BE2C (cell line): ENCODE results near the gene FSTL4.

ENCODE experiments used
- DNase-seq: peaks from one replicate; pipeline ENCODE4 v3.0.0-alpha.2; 2020
- H3K27me3 ChIP-seq: fragments of 250-450 bp; sonication (Bioruptor Pico); 2 replicates; pipeline ENCODE4 v1.5.1; 2020; ENCODE audit warnings: mild to moderate bottlenecking
- H3K36me3 ChIP-seq: fragments of 250-450 bp; sonication (Bioruptor Pico); 2 replicates; pipeline ENCODE4 v1.5.1; 2020; ENCODE audit warnings: mild to moderate bottlenecking
- H3K4me1 ChIP-seq: fragments of 250-450 bp; sonication (Bioruptor Pico); 2 replicates; pipeline ENCODE4 v1.5.1; 2020
- H3K4me3 ChIP-seq: 2 replicates; pipeline ENCODE4 v1.5.1; 2011; ENCODE audit warnings: low read depth, low read length
- H3K9me3 ChIP-seq: fragments of 250-450 bp; sonication (Bioruptor Pico); 2 replicates; pipeline ENCODE4 v1.5.1; 2020
- TF ChIP-seq, protein P1 (sequence below): IDR thresholded peaks from 2 replicates; pipeline ENCODE4 v1.5.1; 2012; ENCODE audit warnings: mild to moderate bottlenecking, low read depth, low read length

FSTL4 gene

DNA sequence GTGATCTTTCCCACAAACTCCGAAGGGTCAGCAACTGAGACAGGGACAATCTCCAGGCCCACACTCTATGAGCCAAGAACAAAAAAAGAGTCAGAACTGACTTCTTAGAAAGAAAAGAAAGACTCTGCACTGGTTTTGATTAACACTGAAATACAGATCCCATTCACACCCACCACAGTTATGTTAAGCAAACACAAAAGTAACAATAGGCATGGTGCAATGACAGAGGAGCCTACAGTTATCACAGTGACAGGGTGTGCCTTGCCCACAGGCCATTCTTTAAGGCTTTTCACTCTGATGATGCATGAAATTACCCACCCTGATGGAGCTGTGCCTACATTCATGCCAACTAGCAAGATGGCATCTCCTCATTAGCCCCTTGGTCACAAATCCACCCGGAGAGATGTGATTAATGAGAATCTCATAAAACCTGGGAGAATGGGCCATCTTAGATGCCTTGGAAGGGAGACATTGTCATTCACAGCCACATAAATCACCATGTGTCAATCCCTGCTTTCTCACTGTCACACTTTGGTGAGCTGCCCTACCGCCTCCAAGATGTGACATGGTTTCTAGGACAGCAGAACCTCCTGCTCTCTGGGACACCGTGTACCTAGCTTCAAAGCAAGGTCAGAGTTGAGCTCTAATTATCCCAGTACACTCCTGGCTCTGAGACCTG, 27.6 kb upstream of the FSTL4 start:
- H3K9me3 ChIP-seq = no peaks in the 10 kb centered on the region
- H3K27me3 ChIP-seq = no peaks in the 10 kb centered on the region
- no peak overlapping the region for H3K4me3 ChIP-seq
- no peaks in the 10 kb centered on the region for H3K36me3 ChIP-seq
- no peak for DNase-seq
- TF ChIP-seq, protein P1, sequence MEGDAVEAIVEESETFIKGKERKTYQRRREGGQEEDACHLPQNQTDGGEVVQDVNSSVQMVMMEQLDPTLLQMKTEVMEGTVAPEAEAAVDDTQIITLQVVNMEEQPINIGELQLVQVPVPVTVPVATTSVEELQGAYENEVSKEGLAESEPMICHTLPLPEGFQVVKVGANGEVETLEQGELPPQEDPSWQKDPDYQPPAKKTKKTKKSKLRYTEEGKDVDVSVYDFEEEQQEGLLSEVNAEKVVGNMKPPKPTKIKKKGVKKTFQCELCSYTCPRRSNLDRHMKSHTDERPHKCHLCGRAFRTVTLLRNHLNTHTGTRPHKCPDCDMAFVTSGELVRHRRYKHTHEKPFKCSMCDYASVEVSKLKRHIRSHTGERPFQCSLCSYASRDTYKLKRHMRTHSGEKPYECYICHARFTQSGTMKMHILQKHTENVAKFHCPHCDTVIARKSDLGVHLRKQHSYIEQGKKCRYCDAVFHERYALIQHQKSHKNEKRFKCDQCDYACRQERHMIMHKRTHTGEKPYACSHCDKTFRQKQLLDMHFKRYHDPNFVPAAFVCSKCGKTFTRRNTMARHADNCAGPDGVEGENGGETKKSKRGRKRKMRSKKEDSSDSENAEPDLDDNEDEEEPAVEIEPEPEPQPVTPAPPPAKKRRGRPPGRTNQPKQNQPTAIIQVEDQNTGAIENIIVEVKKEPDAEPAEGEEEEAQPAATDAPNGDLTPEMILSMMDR = no peak
- H3K4me1 ChIP-seq = no peaks in the 10 kb centered on the region

DNA sequence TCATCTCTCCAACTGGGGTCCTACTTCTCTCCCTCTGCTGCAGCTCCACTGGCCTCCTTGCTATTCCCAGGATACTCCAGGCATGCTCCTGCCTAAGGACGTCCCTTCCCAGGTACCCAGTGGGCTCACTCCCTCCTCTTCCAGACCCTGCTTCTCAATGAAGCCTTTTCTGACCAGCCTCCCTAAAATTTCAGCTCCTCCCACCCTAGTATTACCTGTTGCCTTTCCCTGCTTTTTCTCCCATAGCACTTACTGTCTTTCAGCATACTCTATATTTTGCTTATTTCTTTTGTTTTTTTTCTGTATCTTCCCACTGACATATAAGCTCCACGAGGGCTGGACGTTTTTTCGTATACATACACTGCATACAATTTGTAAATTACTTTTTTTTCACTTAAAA, 26.1 kb upstream of the FSTL4 start:
- Histone ChIP-seq H3K4me3 (no peak overlapping the region), H3K27me3 (no peaks in the 10 kb centered on the region), H3K9me3 (no peaks in the 10 kb centered on the region), H3K4me1 (no peaks in the 10 kb centered on the region), H3K36me3 (no peaks in the 10 kb centered on the region)
- DNase-seq = no peak
- TF ChIP-seq, protein P1 = no peak

DNA sequence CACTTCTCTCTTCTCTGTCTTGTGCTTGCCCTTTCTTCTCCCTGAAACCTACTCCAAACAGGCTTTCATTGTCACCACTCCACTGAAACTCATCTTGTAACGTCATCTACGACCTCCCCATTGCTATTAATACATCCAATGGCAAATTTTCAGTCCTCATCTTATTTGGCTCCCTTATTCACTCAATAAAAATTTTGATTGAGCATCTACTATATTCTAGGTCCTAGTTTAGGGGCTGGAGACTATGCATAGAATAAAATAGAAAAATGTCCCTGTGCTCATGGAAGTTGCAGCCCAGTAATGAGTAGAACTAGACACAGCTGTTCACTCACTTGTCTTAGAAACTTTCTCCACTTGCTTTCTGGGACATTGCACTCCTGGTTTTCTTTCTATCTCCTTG, 24.9 kb upstream of the FSTL4 start:
- Histone ChIP-seq H3K4me3 (no peak overlapping the region), H3K27me3 (no peaks in the 10 kb centered on the region), H3K9me3 (no peaks in the 10 kb centered on the region), H3K36me3 (no peaks in the 10 kb centered on the region), H3K4me1 (no peaks in the 10 kb centered on the region)
- no peak for DNase-seq
- TF ChIP-seq, protein P1 = no peak

DNA sequence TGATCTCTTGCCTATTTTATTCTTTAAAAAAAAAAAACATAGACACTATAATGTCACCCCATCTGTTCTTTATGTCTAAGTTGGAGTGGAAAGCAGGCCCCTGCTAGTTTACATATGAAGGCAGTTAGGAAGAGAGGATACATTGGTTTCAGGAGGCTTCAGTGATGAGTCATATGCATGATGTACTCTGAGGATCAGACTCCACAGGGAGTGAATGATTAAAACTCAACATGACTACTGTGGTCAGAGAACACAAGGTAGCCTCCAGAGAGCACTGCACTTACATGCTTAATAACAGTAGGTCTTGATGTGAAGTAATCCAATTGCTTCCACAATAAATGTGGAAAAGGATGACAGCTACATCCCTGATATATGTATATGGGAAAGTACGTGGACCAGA, 22.7 kb upstream of the FSTL4 start:
- Histone ChIP-seq H3K27me3 (no peaks in the 10 kb centered on the region), H3K9me3 (no peaks in the 10 kb centered on the region), H3K4me3 (no peak overlapping the region), H3K4me1 (no peaks in the 10 kb centered on the region), H3K36me3 (no peaks in the 10 kb centered on the region)
- no peak for DNase-seq
- TF ChIP-seq, protein P1 = no peak

DNA sequence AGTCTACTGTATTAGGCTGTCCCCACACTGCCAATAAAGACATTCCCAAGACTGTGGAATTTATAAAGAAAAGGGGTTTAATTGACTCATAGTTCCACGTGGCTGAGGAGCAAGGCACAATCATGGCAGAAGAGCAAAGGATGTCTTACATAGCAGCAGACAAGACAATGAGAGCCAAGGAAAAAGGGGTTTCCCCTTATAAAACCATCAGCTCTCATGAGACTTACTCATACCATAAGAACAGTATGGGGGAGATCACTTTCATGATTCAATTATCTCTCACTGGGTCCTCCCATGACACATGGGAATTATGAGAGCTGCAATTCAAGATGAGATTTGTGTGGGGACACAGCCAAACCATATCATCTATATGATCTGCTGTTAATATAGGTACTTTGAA, 14.8 kb upstream of the FSTL4 start:
- no peaks in the 10 kb centered on the region for H3K9me3 ChIP-seq
- TF ChIP-seq, protein P1 = no peak
- H3K4me1 ChIP-seq = no peaks in the 10 kb centered on the region
- H3K36me3 ChIP-seq = no peaks in the 10 kb centered on the region
- H3K27me3 ChIP-seq = no peaks in the 10 kb centered on the region
- no peak overlapping the region for H3K4me3 ChIP-seq
- DNase-seq = no peak

DNA sequence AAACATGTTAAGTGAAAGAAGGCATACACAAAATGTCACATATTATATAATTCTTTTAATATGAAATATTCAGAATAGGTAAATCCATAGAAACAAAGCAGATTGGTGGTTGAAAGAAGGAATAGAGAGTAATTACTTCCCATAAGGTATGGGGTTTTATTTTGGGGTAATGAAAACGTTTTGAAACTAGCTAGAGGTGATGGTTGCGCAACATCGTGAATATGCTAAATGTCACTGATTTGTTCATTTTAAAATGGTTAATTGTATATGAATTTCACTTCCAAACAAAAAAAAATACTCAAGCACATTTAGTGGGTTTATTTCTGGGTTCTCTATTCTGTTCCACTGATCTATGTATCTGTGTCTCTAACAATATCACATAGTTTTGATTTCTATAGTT, 12.0 kb upstream of the FSTL4 start:
- no peak for DNase-seq
- no peaks in the 10 kb centered on the region for H3K27me3 ChIP-seq
- H3K4me3 ChIP-seq = no peak overlapping the region
- H3K36me3 ChIP-seq = no peaks in the 10 kb centered on the region
- no peaks in the 10 kb centered on the region for H3K9me3 ChIP-seq
- H3K4me1 ChIP-seq = no peaks in the 10 kb centered on the region
- TF ChIP-seq, protein P1 = no peak
